Activated CD8-positive, alpha-beta memory T cell treated with anti-CD3 and anti-CD28 coated beads, Interleukin-2, amount 50 U/mL, for 24 hours (primary cell): Measurements from ENCODE around the gene OSGEP.

Experiments
- DNase-seq: peaks from one replicate; pipeline ENCODE4 v3.0.0-alpha.2; 2020; ENCODE audit errors: extremely low read depth

The OSGEP gene

DNA sequence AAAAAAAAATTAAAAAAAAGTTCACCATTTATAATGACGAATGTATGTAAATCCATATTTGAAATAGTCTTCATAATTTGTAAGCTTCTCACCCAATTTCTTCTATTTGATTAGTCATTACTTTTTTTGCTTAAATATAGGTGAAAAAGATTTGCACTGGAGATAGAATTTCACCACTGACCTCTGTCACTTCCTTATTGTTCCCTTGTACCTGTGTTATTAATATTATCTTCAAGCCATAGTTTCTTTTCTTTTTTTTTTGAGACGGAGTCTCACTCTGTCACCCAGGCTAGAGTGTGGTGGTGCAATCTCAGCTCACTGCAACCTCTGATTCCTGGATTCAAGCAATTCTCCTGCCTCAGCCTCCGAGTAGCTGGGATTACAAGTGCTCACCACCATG lies 57.1 kb downstream of the OSGEP start:
- DNase-seq, result no peak
